ENCODE results near the gene PAPSS1.
"Not testable (repeated sequence)": the region's sequence is repeated elsewhere in the genome, so short reads cannot be mapped to it uniquely, and the experiment has no call there.

Gene PAPSS1

DNA sequence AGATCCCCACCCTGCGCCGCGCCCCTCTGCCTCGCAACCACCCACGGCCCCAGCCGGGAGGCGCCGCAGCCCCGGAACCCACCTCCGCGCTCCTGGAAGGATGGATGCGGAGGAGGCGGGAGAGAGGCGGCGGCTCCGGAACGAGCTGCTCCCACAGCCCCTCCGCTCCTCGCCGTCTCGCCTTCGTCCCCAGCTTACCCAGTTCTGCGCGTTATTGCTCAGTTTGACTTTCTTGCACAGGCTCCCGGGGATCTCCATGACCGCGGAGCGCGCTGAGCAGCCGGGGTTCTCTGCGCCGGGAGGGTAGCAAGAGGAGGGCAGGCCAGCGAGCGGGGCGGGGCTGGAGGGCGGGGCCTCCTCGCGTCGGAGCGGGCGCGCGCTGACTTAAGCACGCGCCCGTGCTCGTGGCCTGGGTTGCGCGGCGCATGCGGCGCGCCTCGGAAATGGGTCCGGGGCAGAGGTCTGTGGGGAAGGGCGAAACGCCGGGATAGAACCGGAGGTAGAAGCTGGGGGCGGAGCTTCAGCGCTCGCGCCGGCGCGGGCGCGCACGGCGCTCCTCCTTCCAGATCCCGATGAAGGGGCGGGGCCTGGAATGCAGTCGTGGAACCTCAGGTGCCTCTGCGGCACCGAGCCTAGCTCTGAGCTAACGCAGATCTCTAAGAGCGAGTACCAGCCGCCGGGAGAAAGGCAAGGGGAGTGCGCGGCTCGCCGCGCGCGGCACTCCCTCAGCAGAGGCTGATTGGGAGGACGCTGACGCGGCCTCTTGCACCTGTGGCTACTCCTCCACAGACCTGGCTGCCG lies at the start of gene PAPSS1:
PAPSS1 (minus strand) TSS at position 313 of the 801 bp plus-strand sequence; CDS start at position 258, 55 bp downstream.
- peak; percentile 73 for DNase-seq

DNA sequence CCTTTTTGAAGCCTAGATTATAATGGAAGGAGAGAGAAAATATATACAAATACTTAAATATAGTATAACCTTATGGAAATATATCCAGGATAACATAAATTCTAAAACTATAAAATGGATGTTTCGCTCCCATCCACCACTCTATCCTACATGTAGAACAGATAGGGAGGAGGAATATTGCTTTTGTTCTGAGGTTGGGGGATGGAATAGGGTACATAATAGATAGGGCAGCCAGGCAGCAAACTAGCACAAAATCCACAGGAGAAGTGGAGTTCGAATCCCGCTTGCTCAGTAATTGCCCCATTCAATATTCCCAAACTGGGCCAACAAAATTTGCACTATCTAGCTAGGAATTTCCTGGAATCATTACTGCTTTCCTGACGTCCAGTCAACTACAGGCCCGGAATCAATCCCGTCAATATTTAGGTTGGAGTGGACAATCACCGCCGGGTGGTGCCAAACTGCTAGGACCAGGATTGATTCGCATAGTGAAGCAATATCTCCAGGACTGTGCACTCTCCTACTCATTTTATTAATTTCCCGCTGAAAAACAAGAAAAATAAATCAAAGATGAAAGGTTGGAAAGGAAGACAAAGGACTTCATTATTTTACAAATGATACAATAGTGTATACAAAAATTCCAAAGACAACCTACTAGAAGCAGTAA lies 40.4 kb upstream of the PAPSS1 start:
- DNase-seq = no peak

DNA sequence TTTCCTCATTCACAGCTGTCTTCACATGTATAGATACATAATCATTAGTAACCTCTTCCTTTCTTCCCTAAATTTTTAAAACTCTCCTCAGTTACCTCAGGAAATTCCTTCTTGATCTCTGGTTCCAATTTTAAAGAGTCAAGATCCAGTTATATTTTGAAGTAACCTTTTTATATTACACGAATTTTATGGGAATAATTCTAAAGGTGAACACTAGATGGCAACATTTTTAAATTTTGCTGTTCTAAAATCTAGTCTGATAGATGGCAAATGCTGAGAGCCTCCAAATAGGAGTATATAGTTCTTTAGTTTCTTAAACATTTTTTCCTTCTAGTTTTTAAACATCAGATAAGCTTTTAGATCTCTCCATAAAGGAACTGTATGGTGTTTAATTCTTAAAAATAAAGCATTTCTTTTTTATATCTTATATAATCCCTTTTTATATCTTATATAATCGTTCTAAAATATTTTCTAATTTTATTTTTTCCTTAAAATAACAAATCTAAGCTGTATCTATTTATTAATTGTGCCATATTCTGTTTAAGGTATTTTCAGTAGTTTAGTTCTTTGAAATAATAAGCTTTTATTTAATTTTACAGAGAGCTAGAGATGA lies 37.9 kb upstream of the PAPSS1 start:
- no peak for DNase-seq

DNA sequence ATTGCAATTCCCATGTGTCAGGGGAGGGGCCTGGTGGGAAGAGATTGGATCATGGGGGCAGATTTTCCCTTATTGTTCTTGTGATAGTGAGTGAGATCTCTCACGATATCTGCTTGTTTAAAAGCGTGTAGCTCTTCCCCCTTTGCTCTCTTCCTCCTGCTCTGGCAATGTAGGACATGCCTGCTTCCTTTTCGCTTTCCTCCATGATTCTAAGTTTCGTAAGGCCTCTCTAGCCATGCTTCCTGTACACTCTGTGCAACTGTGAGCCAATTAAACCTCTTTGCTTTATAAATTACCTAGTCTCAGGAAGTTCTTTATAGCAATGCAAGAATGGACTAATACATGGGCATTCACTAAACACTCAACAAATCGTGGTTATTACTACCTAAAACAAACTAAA lies 37.2 kb upstream of the PAPSS1 start:
- DNase-seq = no peak

DNA sequence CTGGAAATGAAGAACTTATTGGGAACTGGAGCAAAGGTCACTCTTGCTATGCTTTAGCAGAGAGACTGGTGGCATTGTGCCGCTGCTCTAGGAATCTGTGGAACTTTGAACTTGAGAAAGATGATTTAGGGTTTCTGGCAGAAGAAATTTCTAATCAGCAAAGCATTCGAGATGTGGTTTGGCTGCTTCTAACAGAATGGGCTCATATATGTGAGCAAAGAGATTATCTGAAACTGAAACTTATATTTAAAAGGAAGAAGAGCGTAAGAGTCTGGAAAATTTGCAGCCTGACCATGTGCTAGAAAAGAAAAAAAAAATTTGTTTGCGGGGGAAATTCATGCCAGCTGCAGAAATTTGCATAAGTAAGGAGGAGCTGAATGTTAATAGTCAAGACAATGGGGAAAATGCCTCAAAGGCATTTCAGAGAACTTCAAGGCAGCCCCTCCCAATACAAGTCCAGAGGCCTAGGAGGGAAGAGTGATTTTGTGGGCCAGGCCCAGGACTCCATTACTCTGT lies 35.9 kb upstream of the PAPSS1 start:
- no peak for DNase-seq

DNA sequence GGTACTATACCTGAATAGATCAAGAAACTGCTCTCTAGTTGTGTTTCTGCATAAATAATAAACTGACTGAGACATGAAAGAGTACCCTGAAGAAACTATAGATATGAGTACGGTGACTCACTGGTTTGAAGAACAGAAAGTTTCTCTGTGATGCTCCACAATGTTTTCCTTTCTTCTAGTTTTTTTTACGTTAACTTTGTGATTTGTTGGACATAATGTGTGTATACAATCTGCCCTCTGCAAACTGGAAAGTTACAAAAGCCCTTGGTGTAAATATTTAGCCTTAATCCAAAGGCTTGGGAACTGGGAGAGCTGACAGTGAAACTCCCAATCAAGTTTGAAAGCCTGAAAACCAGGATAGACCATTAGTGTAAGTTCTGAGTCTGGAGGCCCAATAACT lies 31.6 kb upstream of the PAPSS1 start:
- DNase-seq = no peak

DNA sequence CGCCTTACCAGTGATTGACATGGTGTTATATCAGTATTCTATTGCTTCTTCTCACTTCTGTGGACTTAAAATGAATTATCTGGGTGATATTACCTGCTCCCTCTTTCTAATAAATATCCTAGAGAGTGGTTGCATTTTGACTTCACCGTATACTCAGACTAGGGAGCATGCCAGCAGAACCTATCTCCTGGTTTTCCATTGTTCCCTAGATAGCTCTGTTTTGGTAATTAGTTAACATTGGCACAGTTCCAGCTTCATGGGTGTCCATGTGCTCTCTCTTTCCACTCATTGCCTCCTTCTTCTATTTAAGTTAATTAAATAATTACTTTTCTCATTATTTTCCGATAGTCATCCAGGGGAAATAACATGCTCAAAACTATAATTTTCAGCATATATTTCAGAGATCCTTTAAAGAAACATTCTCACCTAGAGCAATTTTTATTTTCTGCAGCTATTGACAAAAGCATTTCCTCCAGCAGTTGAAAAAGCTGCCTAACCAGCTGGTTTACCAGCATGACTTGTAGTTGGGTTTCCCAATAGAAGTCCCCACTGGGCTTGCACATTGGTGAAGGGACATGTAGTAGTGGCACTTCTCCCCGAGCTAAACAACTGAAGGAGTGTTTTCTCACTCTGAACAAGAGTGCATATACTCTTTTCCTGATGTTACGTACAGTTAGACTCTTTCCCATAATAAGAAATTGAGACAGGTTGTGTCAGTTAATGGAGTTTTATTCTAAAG lies 27.9 kb upstream of the PAPSS1 start:
- DNase-seq = peak; percentile 31

DNA sequence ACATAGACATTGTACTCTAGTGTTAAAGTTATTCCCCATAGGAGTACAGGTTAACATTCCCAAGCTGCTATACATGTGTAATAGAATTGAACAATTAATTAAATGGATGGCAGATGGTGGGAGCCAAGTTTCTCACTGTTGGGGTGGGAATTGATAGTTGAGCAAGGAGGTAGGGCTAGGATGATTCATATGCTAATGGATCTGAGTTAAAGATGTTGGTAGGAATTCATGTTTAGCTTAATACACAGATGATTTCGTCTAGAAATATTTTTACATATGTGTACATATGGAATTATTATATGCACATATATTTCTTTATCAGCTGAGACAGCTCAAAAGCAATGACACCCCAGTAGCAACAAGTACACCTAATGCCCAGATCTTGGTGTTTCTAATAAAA lies 26.1 kb upstream of the PAPSS1 start:
- no peak for DNase-seq

DNA sequence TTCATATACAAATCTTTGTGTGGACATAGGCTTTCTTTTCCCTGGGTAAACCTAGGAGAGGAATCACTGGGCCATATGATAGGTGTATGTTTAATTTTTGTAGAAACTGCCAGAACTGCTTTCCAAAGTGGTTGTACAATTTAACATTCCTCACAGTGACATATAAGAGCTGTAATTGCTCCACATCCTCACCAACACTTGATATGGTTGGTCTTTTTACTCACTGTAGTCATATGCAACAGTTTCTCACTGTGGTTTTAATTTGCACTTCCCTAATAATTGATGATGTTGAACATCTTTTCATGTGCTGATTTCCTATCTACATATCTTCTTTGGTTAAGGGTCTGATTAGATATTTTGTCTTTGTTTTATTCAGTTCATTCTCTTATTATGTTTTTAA lies 24.5 kb upstream of the PAPSS1 start:
- DNase-seq = no peak

DNA sequence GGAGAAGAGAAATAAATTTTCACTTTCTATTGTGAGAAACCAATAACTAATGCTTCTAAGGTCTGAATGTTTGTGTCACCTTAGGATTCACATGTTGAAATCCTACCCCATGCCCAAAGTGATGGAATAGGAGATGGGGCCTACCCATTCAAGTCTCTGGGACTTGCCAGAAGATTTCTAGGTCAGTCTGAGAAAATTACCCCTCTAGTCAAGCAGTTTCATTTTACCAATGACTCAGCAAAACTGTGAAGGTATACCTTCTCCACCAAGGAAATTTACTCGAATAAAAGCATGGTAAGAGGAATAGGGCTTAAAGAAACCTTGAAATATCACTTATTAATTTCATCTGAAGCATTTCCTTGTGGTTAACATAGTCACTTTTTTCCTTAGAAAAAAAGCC lies 23.5 kb upstream of the PAPSS1 start:
- DNase-seq = no peak

DNA sequence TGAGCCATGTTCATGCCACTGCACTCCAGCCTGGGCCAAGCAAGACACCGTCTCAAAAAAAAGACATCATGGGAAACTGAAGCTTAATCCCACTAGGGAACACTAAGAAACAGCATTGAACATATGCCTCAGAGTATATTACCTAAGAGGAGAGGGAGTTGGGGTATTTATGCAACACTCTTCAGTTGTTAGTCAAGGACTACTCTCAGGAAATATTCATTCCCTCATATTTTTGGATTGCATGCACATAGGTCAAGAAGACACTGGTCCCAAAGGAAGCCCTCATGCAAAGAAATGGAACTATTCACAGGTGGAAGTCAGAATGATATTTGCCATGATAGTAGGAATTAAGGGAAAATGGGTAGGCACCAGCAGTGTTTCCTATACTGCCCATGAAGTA lies 22.8 kb upstream of the PAPSS1 start:
- DNase-seq = no peak

DNA sequence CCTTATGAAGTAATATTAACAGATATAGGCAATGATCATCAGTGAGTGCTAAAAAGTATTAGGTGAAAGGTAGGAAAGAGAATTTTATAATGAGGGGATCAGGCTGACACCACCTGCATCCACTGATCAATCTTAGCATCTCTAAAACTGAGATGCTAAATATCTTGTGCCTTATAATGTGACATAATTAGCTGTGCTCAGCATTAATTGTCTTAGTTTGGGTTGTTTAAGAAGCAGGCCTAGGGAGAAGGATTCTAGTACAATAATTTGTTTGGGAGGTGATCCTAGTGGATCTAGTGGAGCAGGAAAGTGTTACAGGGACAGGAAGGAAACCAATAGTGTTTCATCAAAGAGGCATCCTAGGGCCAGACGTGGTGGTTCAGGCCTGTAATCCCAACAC lies 22.2 kb upstream of the PAPSS1 start:
- no peak for DNase-seq

DNA sequence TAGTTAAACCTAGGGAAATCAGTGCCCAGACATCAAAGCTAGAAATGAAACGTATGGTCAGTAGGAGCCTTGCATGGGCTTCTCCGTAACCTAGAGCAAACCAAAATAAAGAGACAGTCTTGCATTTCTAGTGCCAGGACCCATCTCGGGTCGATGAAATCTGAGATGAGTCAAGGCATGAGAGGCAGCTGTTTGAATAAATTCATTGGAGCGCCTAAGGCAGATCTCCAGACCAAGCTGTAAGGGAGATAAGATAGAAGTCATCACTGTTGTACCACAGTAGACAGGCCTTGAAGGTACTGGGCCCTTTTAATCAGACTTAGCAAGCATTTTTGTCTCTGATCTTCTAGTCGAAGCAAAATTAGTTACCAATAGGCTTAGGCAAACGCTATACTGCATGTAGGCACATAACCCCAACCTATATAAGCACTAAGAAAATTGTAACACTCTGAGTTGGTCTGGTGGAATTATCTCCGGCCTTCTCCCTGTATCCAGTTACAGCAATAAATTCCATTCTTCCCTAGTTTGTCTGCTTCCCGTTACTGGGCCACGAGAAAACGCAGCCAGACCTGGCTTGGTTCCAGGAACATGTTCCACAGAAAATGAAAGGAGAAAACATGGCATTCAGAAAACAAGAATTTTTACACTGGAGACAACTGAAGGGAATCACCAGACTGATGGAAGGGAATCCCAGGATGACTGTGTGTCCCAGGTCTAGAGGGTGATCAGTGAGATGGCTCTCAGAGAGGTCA lies 21.1 kb upstream of the PAPSS1 start:
- no peak for DNase-seq

DNA sequence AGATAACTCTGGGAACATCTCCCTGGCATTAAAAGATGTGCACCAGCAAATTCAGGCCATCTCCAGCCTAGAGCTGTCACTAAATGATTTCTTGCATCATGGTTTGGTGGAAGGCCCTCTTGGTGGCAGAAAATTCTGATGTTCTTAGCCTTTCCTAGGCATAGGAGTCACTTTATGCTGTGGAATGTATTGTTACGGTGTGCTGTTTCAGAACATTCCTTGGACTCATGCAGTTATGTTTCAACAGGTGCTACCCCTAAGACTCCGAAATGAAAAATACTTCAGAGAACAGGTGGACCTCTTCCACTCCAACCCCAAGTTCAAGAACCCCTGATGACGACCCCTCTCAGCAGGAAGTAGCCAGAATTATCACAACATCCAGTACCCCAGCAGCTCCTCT lies 20.3 kb upstream of the PAPSS1 start:
- DNase-seq = no peak

DNA sequence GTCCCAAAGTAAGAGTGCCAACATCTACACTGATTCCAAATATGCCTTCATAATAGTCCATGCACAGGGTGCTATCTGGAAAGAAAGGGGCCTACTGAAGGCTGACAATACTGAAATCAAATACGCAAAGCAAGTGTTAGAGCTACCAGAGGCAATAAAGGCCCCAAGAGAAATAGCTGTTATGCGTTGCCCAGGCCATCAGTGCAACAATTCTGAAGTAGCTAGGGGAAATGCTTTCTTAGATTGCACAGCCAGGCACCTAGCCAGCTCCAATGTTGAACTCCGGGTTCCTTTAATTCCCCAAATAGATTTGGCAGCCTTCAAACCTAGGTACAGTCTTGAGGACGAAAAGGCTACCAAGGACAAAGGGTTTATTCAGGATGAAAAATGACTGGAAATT lies 17.4 kb upstream of the PAPSS1 start:
- no peak for DNase-seq

DNA sequence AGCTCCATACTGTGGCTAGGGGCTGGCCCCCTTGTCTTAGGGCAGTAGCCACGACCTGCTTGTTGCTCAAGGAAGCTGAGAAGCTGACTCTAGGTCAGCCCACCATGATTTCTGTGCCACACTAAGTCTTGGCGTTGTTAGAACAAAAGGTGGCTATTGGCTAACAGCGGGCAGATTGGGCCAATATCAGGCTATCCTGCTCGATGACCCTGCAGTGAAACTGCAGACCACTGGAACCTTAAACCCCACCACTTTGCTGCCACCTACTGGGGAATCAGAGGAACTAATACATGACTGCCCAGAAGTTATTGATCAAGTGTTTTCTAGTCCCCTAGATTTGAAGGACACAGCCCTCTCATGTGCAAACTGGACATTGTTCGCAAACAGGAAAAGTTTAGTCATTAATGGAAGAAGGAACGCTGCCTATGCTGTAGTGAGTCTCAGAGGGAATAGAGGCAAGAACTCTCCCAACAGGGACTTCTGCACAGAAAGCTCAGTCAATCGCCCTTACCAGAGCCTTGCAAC lies 17.0 kb upstream of the PAPSS1 start:
- DNase-seq = peak; percentile 5

DNA sequence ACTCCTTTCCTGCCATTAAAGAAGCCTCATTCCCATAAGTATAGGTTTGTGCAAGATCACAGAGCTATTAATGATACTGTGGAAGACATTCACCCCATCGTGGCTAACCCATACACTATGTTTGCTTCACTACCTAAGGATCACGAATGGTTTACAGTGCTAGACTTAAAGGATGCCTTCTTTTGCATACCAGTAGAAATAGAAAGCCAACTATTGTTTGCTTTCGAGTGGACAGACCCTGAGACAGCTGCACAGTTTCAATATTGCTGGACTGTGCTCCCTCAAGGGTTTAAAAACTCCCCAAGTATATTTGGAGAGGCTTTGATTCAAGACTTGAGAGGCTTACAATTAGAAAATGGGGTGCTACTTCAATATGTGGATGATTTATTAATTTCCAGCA lies 16.0 kb upstream of the PAPSS1 start:
- DNase-seq = no peak

DNA sequence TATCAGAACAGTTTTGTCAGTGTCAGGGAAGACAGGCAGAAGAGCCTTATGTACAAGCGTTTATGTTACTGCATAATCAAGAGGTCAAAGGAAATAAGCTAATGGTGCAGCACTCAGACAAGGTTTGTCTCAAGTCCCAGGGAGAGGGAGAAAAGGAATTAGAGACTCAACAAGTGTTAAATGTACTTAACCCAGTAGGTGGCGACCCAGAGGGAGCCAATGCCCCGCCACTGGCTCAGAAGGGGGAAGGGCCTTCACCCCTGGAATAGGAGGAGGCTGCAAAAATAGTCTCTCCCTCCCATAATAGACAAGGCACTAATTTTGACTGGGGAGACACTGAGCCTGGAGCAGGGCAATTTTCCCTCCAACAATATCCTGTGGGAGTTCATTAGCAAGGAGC lies 14.1 kb upstream of the PAPSS1 start:
- DNase-seq = no peak

DNA sequence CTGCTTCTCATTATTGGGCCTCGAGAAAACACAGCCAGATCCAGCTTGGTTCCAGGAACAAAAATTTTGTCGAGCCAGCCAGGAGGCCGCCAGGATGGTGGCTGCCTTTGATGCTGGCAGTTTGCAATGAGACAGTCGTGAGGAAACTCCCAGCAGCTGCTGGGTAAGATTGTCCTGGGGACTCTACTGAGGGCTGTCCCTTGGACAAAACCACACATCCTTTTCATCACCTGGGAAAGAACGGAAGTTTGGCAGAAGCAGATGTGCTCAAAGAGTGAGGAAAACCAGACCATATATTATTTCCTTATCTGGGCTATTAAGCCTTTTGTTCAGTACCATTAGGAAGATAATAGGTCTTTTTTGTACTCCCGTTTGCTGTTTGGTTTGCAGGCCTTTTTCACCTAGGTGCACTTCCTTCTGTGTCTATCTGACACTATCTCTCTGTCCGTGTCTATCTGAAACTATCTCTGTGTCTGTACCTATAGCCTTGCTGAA lies 13.4 kb upstream of the PAPSS1 start:
- DNase-seq = no peak

DNA sequence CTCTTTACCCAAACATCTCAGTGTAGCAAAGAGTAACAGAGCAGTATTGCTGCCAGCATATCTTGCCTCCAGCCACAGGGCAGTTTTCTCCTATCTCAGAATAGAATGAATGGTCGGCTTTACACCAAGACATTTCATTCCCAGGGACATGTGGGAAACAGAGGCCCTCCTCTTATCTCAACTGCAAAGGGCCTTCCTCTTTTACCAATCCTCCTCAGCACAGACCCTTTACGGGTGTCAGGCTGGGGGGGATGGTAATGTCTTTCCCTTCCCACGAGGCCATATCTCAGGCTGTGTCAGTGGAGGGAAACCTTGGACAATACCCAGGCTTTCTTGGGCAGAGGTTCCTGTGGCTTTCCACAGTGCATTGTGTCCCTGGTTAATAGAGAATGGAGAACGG lies 9.0 kb upstream of the PAPSS1 start:
- not testable (repeated sequence) for DNase-seq

DNA sequence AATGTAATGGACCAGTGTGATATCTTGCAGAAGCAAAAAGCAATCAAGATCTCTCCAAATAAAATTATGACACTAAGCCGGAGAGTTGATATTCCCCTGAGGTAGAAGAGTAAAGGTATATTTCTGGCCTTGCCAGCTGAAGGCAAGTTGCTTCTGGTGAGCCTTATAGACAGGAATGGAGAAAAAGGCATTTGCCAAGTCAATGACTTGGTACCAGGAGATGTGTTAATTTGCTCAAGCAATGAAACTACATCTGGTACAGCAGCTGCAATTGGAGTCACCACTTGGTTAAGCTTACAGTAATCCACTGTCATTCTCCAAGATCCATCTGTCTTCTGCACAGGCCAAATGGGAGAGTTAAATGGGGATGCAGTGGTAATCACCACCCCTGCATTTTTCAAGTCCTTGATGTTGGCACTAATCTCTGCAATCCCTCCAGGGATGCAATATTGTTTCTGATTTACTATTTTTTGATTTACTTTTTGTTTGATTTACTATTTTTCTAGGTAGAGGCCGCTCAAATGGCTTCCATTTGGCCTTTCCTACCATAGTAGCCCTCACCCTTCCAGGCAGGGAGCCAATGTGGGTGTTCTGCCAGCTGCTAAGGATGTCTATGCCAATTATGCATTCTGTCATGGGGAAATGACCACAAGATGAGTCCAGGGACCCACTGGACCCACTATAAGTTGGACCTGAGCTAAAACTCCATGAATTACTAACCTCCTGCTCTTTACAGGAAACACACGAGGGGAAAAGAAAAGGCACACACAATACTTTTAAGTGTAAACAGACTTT lies 6.3 kb upstream of the PAPSS1 start:
- not testable (repeated sequence) for DNase-seq
